Muscle layer of duodenum (tissue), 2 donors: ENCODE data around the gene CADPS.

Experiments
- H3K27ac ChIP-seq: one replicate; pipeline ENCODE4 v1.7.0; 2013; ENCODE audit warnings: mild to moderate bottlenecking, low read length
- H3K27me3 ChIP-seq: one replicate; pipeline ENCODE4 v1.7.0; 2013; ENCODE audit warnings: low read depth, mild to moderate bottlenecking, control low read depth, low read length
- H3K36me3 ChIP-seq, 2 donors: one replicate each; pipeline ENCODE4 v1.7.0; 2013; ENCODE audit warnings: low read length in 2 of 2, control low read depth in 1 of 2, mild to moderate bottlenecking in 1 of 2; ENCODE audit not compliant: insufficient read depth in 2 of 2, control insufficient read depth in 1 of 2
- H3K4me1 ChIP-seq, 2 donors: one replicate each; pipeline ENCODE4 v1.7.0; 2013; ENCODE audit warnings: low read length in 2 of 2, mild to moderate bottlenecking in 2 of 2, control low read depth in 1 of 2, moderate library complexity in 1 of 2; ENCODE audit not compliant: insufficient read depth in 2 of 2, control insufficient read depth in 1 of 2
- H3K4me3 ChIP-seq, 2 donors: one replicate each; pipeline ENCODE4 v1.7.0; 2013; ENCODE audit warnings: low read length in 2 of 2, low read depth in 1 of 2, mild to moderate bottlenecking in 1 of 2
- H3K9me3 ChIP-seq, 2 donors: one replicate each; pipeline ENCODE4 v1.7.0; 2013; ENCODE audit warnings: low read length in 2 of 2, control low read depth in 1 of 2, mild to moderate bottlenecking in 1 of 2; ENCODE audit not compliant: control insufficient read depth in 1 of 2
- donor health status: healthy.

CADPS gene

GRCh38 chr3:62771331-62772072, 103.7 kb downstream of the CADPS start:
- Histone ChIP-seq H3K36me3 (no peaks in the 10 kb centered on the region), H3K4me3 (no peak overlapping the region), H3K27me3 (no peaks in the 10 kb centered on the region), H3K9me3 (no peaks in the 10 kb centered on the region), H3K27ac (no peak overlapping the region), H3K4me1 (no peaks in the 10 kb centered on the region)

GRCh38 chr3:62768896-62769295, 106.3 kb downstream of the CADPS start:
- Histone ChIP-seq H3K4me1 (no peaks in the 10 kb centered on the region), H3K4me3 (no peak overlapping the region), H3K27ac (no peak overlapping the region), H3K36me3 (no peaks in the 10 kb centered on the region), H3K9me3 (no peaks in the 10 kb centered on the region), H3K27me3 (no peaks in the 10 kb centered on the region)

- H3K4me3 ChIP-seq = no peak overlapping the region
- H3K27ac ChIP-seq = no peak overlapping the region
- no peaks in the 10 kb centered on the region for H3K36me3 ChIP-seq
- no peaks in the 10 kb centered on the region for H3K9me3 ChIP-seq
- no peaks in the 10 kb centered on the region for H3K27me3 ChIP-seq
- no peaks in the 10 kb centered on the region for H3K4me1 ChIP-seq
These were observed 113.5 kb downstream of the CADPS start for GRCh38 chr3:62761711-62762110.

GRCh38 chr3:62761311-62761710, 113.9 kb downstream of the CADPS start:
- H3K27ac ChIP-seq = no peak overlapping the region

GRCh38 chr3:62758296-62759066, 116.7 kb downstream of the CADPS start:
- Histone ChIP-seq H3K36me3 (no peaks in the 10 kb centered on the region), H3K4me1 (no peaks in the 10 kb centered on the region), H3K9me3 (no peaks in the 10 kb centered on the region), H3K4me3 (no peak overlapping the region), H3K27ac (no peak overlapping the region), H3K27me3 (no peaks in the 10 kb centered on the region)

More at GRCh38 chr3:62761311-62761710, 113.9 kb downstream of the CADPS start:
- no peak overlapping the region for H3K4me3 ChIP-seq
- no peaks in the 10 kb centered on the region for H3K27me3 ChIP-seq
- H3K4me1 ChIP-seq = no peaks in the 10 kb centered on the region
- no peaks in the 10 kb centered on the region for H3K36me3 ChIP-seq
- H3K9me3 ChIP-seq = no peaks in the 10 kb centered on the region

- Histone ChIP-seq H3K9me3 (no peaks in the 10 kb centered on the region), H3K27me3 (no peaks in the 10 kb centered on the region), H3K36me3 (no peaks in the 10 kb centered on the region), H3K4me3 (no peak overlapping the region), H3K4me1 (no peaks in the 10 kb centered on the region), H3K27ac (no peak overlapping the region)
These were observed 118.2 kb downstream of the CADPS start for GRCh38 chr3:62757045-62757444.

GRCh38 chr3:62755285-62755684, 119.9 kb downstream of the CADPS start:
- Histone ChIP-seq H3K9me3 (no peaks in the 10 kb centered on the region), H3K36me3 (no peaks in the 10 kb centered on the region), H3K4me1 (no peaks in the 10 kb centered on the region), H3K4me3 (no peak overlapping the region), H3K27me3 (no peaks in the 10 kb centered on the region), H3K27ac (no peak overlapping the region)

- no peaks in the 10 kb centered on the region for H3K27me3 ChIP-seq
- H3K4me3 ChIP-seq = no peak overlapping the region
- no peaks in the 10 kb centered on the region for H3K4me1 ChIP-seq
- no peaks in the 10 kb centered on the region for H3K36me3 ChIP-seq
- H3K27ac ChIP-seq = no peak overlapping the region
- no peaks in the 10 kb centered on the region for H3K9me3 ChIP-seq
These were observed 125.6 kb downstream of the CADPS start for GRCh38 chr3:62749657-62750056.

- no peak overlapping the region for H3K27ac ChIP-seq
- H3K36me3 ChIP-seq = no peaks in the 10 kb centered on the region
- H3K4me3 ChIP-seq = no peak overlapping the region
- H3K27me3 ChIP-seq = no peaks in the 10 kb centered on the region
- H3K9me3 ChIP-seq = no peaks in the 10 kb centered on the region
- H3K4me1 ChIP-seq = no peaks in the 10 kb centered on the region
These were observed 126.1 kb downstream of the CADPS start for GRCh38 chr3:62749130-62749529.

GRCh38 chr3:62737449-62737848, 137.8 kb downstream of the CADPS start:
- no peaks in the 10 kb centered on the region for H3K27me3 ChIP-seq
- no peaks in the 10 kb centered on the region for H3K9me3 ChIP-seq
- H3K4me1 ChIP-seq = no peaks in the 10 kb centered on the region
- H3K4me3 ChIP-seq = no peak overlapping the region
- H3K36me3 ChIP-seq = no peaks in the 10 kb centered on the region
- no peak overlapping the region for H3K27ac ChIP-seq

- Histone ChIP-seq H3K27me3 (no peaks in the 10 kb centered on the region), H3K27ac (no peak overlapping the region), H3K4me3 (no peak overlapping the region), H3K9me3 (no peaks in the 10 kb centered on the region), H3K4me1 (no peaks in the 10 kb centered on the region), H3K36me3 (no peaks in the 10 kb centered on the region)
These were observed 139.7 kb downstream of the CADPS start for GRCh38 chr3:62735510-62735909.
